Hepatocyte (in vitro differentiated cells): ENCODE data around the gene ALK. TPM values are rescaled to one million over a fixed set of nuclear protein-coding genes. Genes with fewer than 3 reads are reported as not detected.
A peak's percentile ranks its signal among the peaks of the same experiment; 100 is the strongest.

Source experiments
- DNase-seq: peaks from one replicate; pipeline ENCODE4 v3.0.0-alpha.2; 2016; ENCODE audit warnings: low spot score
- H2AFZ ChIP-seq: fragments of 200-600 bp; sonication (generic); 2 replicates; pipeline ENCODE4 v1.6.0; 2016; ENCODE audit warnings: antibody characterized with exemption, mild to moderate bottlenecking
- H3K27ac ChIP-seq: fragments of 200-600 bp; sonication (generic); 2 replicates; pipeline ENCODE4 v1.5.1; 2016; ENCODE audit warnings: mild to moderate bottlenecking
- H3K27me3 ChIP-seq: fragments of 200-600 bp; sonication (generic); 2 replicates; pipeline ENCODE4 v1.6.1; 2016
- H3K36me3 ChIP-seq: fragments of 200-600 bp; sonication (generic); replicated peaks from 2 replicates; pipeline ENCODE4 v1.5.1; 2016; ENCODE audit warnings: low read depth; ENCODE audit not compliant: insufficient read depth
- H3K4me1 ChIP-seq: fragments of 200-600 bp; sonication (generic); 2 replicates; pipeline ENCODE4 v1.5.1; 2016; ENCODE audit warnings: mild to moderate bottlenecking, moderate library complexity; ENCODE audit not compliant: insufficient read depth
- H3K4me2 ChIP-seq: fragments of 200-600 bp; sonication (generic); 2 replicates; pipeline ENCODE4 v1.6.0; 2016
- H3K4me3 ChIP-seq: fragments of 200-600 bp; sonication (generic); 2 replicates; pipeline ENCODE4 v1.5.1; 2016; ENCODE audit warnings: mild to moderate bottlenecking
- H3K79me2 ChIP-seq: fragments of 200-600 bp; sonication (generic); 2 replicates; pipeline ENCODE4 v1.6.0; 2017; ENCODE audit warnings: mild to moderate bottlenecking
- H3K9me2 ChIP-seq: fragments of 200-600 bp; sonication (generic); replicated peaks from 2 replicates; pipeline ENCODE4 v1.6.0; 2017; ENCODE audit warnings: mild to moderate bottlenecking; ENCODE audit not compliant: insufficient read depth
- H3K9me3 ChIP-seq: fragments of 200-600 bp; sonication (generic); 2 replicates; pipeline ENCODE4 v1.5.1; 2016; ENCODE audit warnings: low read depth, mild to moderate bottlenecking
- H4K20me1 ChIP-seq: fragments of 200-600 bp; sonication (generic); 2 replicates; pipeline ENCODE4 v1.6.0; 2016; ENCODE audit warnings: mild to moderate bottlenecking; ENCODE audit not compliant: insufficient read depth, poor library complexity, severe bottlenecking
- CTCF ChIP-seq: fragments of 200-600 bp; sonication (generic); IDR thresholded peaks from 2 replicates; pipeline ENCODE4 v1.5.1; 2016; ENCODE audit warnings: antibody characterized with exemption, mild to moderate bottlenecking; ENCODE audit not compliant: poor library complexity
- EZH2 ChIP-seq: fragments of 200-600 bp; sonication (generic); IDR thresholded peaks from 2 replicates; pipeline ENCODE4 v1.6.1; 2016; ENCODE audit warnings: antibody characterized with exemption, mild to moderate bottlenecking, borderline replicate concordance
- EZH2phosphoT487 ChIP-seq: fragments of 200-600 bp; sonication (generic); IDR thresholded peaks from one replicate; pipeline ENCODE4 v1.6.1; 2018; ENCODE audit warnings: antibody characterized with exemption, mild to moderate bottlenecking, low read depth, moderate library complexity; ENCODE audit not compliant: unreplicated experiment, severe bottlenecking
- WGBS: methylation state at CpG from one replicate; pipeline ENCODE4 v1.1.6; 2016; ENCODE audit warnings: low lambda C conversion rate; ENCODE audit errors: missing lambda C conversion rate; 5-methylcytosine and 5-hydroxymethylcytosine counted together
- polyA plus RNA-seq: library from polyadenylated mRNA; unstranded; fragments of >200 nt; fragmentation: Nextera tagmentation; extraction: Ambion mirVana; gene quantifications from 2 replicates; pipeline ENCODE4 v1.2.1, GENCODE V29; 2016
- total RNA-seq: library from RNA; depleted of rRNA; stranded (reverse); fragments of >200 nt; gene quantifications from 2 replicates; pipeline ENCODE4 v1.2.3, GENCODE V29; 2014

The ALK gene
- total and polyA plus RNA-seq, 2 experiments from 2014 or later: 0.16 to 0.27 TPM

- H3K9me3 ChIP-seq: no peaks in the 10 kb centered on the region
- no peak for DNase-seq
- H2AFZ ChIP-seq: no peak overlapping the region
- no peak overlapping the region for H3K4me3 ChIP-seq
- no peaks in the 10 kb centered on the region for H4K20me1 ChIP-seq
- WGBS: 61% methylated on average over 3 of the region's 3 CpGs
- no peak overlapping the region for H3K27ac ChIP-seq
- TF ChIP-seq CTCF (no peak), EZH2phosphoT487 (no peak), EZH2 (no peak)
- no peaks in the 10 kb centered on the region for H3K79me2 ChIP-seq
- no peaks in the 10 kb centered on the region for H3K9me2 ChIP-seq
- H3K36me3 ChIP-seq: no peaks in the 10 kb centered on the region
- H3K4me1 ChIP-seq: peaks cover 20% of the 10 kb centered on the region
- H3K4me2 ChIP-seq: no peak overlapping the region
- H3K27me3 ChIP-seq: no peaks in the 10 kb centered on the region
Observed at GRCh38 chr2:29276151-29276550, 645.2 kb downstream of the ALK start.

GRCh38 chr2:29275186-29275585, 646.2 kb downstream of the ALK start:
- no peak overlapping the region for H3K4me2 ChIP-seq
- TF ChIP-seq EZH2 (no peak), CTCF (no peak), EZH2phosphoT487 (no peak)
- H3K79me2 ChIP-seq: no peaks in the 10 kb centered on the region
- no peaks in the 10 kb centered on the region for H4K20me1 ChIP-seq
- peaks cover 20% of the 10 kb centered on the region for H3K4me1 ChIP-seq
- no peaks in the 10 kb centered on the region for H3K9me2 ChIP-seq
- no peak overlapping the region for H3K27ac ChIP-seq
- no peak overlapping the region for H3K4me3 ChIP-seq
- no peaks in the 10 kb centered on the region for H3K9me3 ChIP-seq
- DNase-seq: no peak
- no peaks in the 10 kb centered on the region for H3K27me3 ChIP-seq
- H2AFZ ChIP-seq: no peak overlapping the region
- 96% methylated on average over 4 of the region's 4 CpGs for WGBS
- H3K36me3 ChIP-seq: no peaks in the 10 kb centered on the region

- no peak for TF ChIP-seq EZH2
- no peak for TF ChIP-seq CTCF
- TF ChIP-seq EZH2phosphoT487: no peak
- no peaks in the 10 kb centered on the region for H3K9me3 ChIP-seq
- no peak overlapping the region for H3K4me2 ChIP-seq
- no peaks in the 10 kb centered on the region for H3K79me2 ChIP-seq
- peak overlapping the region; percentile 21 for H3K27ac ChIP-seq
- H3K4me1 ChIP-seq: peaks cover 20% of the 10 kb centered on the region
- no peak overlapping the region for H3K4me3 ChIP-seq
- no peaks in the 10 kb centered on the region for H4K20me1 ChIP-seq
- H3K9me2 ChIP-seq: no peaks in the 10 kb centered on the region
- DNase-seq: no peak
- no peak overlapping the region for H2AFZ ChIP-seq
- no peaks in the 10 kb centered on the region for H3K27me3 ChIP-seq
- WGBS: 72% methylated on average over 6 of the region's 6 CpGs
- no peaks in the 10 kb centered on the region for H3K36me3 ChIP-seq
Observed at GRCh38 chr2:29273685-29274611, 647.4 kb downstream of the ALK start.
